Measurements from ENCODE around the gene CYP1A2. TPM values are rescaled to one million over a fixed set of nuclear protein-coding genes. Genes with fewer than 3 reads are reported as not detected.

Gene CYP1A2
- total RNA-seq, 6 experiments from 2014 or later: 0.81 to 235 (median 65.0) TPM

- Histone ChIP-seq H3K4me3 (no peak overlapping the region), H3K27me3 (no peaks in the 10 kb centered on the region), H3K27ac (peak overlapping the region; percentile 85 to 94 (median 90)), H3K9me3 (no peaks in the 10 kb centered on the region), H3K4me1 (peaks cover 0 to 58% (median 15%) of the 10 kb centered on the region in 4 donors), H3K36me3 (no peaks in the 10 kb centered on the region)
- 35% methylated on average over 6 of the region's 7 CpGs for WGBS (ENCODE audit: insufficient coverage, low coverage, low lambda C conversion rate, missing lambda C conversion rate)
- TF ChIP-seq CTCF (IDR thresholded peaks at IDR 0.05) (no peak), POLR2A (IDR thresholded peaks at IDR 0.05) (no peak)
- DNase-seq (no peak), ATAC-seq (no peak)
- intact Hi-C loops (cut with DNase I): no loop called here
Measured at GRCh38 chr15:74779162-74779648, 30.6 kb downstream of the CYP1A2 start.

GRCh38 chr15:74780523-74781430 is 32.1 kb downstream of the CYP1A2 start:
- Histone ChIP-seq H3K9me3 (no peaks in the 10 kb centered on the region), H3K36me3 (no peaks in the 10 kb centered on the region), H3K27me3 (no peaks in the 10 kb centered on the region), H3K4me3 (peak overlapping the region; percentile 32 to 72 (median 46)), H3K27ac (peak overlapping the region; percentile 85 to 94 (median 90)), H3K4me1 (peaks cover 0 to 70% (median 22%) of the 10 kb centered on the region in 4 donors)
- WGBS (ENCODE audit: insufficient coverage, low coverage, low lambda C conversion rate, missing lambda C conversion rate): 14% methylated on average over 16 of the region's 16 CpGs
- intact Hi-C loops (cut with DNase I): no loop called here
- TF ChIP-seq CTCF (IDR thresholded peaks at IDR 0.05) (no peak), POLR2A (IDR thresholded peaks at IDR 0.05) (peak; percentile 76)
- ATAC-seq (peak; percentile 38 to 61 (median 48)), DNase-seq (peak; percentile 60 to 85 (median 81))

GRCh38 chr15:74781431-74782258 is 33.0 kb downstream of the CYP1A2 start, which contains the start of gene CSK:
Gene CSK, plus strand, starts transcription at chr15:74782080. Its CDS starts 16,218 bp downstream, at chr15:74798298.
- H3K9me3 ChIP-seq: no peaks in the 10 kb centered on the region
- peak within 1 kb of the TSS; percentile 85 to 94 (median 90) for H3K27ac ChIP-seq
- TF ChIP-seq CTCF (IDR thresholded peaks at IDR 0.05): peak; percentile 49 to 99 (median 66)
- TF ChIP-seq POLR2A (IDR thresholded peaks at IDR 0.05): peak; percentile 69
- ATAC-seq (peak; percentile 52 to 73 (median 56)), DNase-seq (peak; percentile 82 to 86 (median 84))
- WGBS (ENCODE audit: insufficient coverage, low coverage, low lambda C conversion rate, missing lambda C conversion rate): 0% methylated on average over 16 of the region's 74 CpGs
- intact Hi-C loops (cut with DNase I): no loop called here
- peak within 1 kb of the TSS; percentile 66 to 72 (median 72) for H3K4me3 ChIP-seq
- H3K27me3 ChIP-seq: no peaks in the 10 kb centered on the region
- H3K36me3 ChIP-seq: no peaks in the 10 kb centered on the region
- H3K4me1 ChIP-seq: peaks cover 0 to 73% (median 24%) of the 10 kb centered on the region in 4 donors
